ENCODE results near the gene CD81.
A peak's percentile ranks its signal among the peaks of the same experiment; 100 is the strongest.

DNA sequence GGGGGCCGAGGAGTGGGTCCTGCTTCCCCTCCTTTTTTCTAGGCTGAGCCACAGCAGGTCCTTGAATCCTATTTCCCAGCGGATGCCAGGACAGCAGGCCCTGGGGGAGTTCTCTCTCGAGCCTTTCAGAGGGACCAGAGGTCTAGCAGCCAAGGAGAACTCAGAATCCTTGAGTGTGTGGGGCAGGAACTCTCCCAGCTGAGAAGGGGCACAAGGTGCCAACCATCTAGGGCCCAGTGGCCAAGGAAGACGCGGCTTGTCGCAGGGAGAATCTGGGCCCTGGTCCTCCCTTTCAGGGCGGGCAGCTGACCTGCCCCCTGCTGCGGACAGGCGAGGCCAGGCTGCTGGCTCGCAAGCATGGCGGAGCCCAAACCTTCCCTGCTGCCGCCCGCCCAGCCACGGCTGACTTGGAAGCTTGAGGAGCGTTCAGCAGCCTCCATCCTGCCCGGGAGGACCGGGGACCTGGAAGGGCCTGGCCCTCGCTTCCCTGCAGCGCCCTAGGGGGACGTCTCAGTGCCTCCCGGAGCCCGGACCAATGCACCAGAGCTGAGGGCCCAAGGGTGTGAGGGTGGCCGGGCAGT is 22.5 kb downstream of the CD81 start:
- TF ChIP-seq FOXA1 (IDR thresholded peaks at IDR 0.05; ENCODE audit: borderline replicate concordance), result no peak
- TF ChIP-seq, protein P1, sequence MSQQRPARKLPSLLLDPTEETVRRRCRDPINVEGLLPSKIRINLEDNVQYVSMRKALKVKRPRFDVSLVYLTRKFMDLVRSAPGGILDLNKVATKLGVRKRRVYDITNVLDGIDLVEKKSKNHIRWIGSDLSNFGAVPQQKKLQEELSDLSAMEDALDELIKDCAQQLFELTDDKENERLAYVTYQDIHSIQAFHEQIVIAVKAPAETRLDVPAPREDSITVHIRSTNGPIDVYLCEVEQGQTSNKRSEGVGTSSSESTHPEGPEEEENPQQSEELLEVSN (IDR thresholded peaks at IDR 0.05; ENCODE audit: borderline replicate concordance in 1 of 2, extremely low read depth in 1 of 2, insufficient read depth in 1 of 2, insufficient read length in 1 of 2, low read depth in 1 of 2, low read length in 1 of 2, poor library complexity in 1 of 2, severe bottlenecking in 1 of 2), result peak in 1 of 2 experiments; percentile 5
- TF ChIP-seq PCBP1 (IDR thresholded peaks at IDR 0.05; ENCODE audit: low read depth, low read length, poor library complexity, severe bottlenecking), result no peak
- no peak for TF ChIP-seq SP1 (CRISPR knock-in tag; IDR thresholded peaks at IDR 0.05)
- no peak for TF ChIP-seq MTA3 (IDR thresholded peaks at IDR 0.05; ENCODE audit: borderline replicate concordance)
- no peak for TF ChIP-seq MECOM (CRISPR knock-in tag; IDR thresholded peaks at IDR 0.05)
- TF ChIP-seq, protein P2, sequence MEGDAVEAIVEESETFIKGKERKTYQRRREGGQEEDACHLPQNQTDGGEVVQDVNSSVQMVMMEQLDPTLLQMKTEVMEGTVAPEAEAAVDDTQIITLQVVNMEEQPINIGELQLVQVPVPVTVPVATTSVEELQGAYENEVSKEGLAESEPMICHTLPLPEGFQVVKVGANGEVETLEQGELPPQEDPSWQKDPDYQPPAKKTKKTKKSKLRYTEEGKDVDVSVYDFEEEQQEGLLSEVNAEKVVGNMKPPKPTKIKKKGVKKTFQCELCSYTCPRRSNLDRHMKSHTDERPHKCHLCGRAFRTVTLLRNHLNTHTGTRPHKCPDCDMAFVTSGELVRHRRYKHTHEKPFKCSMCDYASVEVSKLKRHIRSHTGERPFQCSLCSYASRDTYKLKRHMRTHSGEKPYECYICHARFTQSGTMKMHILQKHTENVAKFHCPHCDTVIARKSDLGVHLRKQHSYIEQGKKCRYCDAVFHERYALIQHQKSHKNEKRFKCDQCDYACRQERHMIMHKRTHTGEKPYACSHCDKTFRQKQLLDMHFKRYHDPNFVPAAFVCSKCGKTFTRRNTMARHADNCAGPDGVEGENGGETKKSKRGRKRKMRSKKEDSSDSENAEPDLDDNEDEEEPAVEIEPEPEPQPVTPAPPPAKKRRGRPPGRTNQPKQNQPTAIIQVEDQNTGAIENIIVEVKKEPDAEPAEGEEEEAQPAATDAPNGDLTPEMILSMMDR (IDR thresholded peaks at IDR 0.05 in 2 of 3, conservative IDR thresholded peaks at IDR 0.05 in 1 of 3; ENCODE audit: insufficient read depth in 2 of 3, low read depth in 1 of 3, low read length in 3 of 3), result no peak
- no peak for TF ChIP-seq POLR2AphosphoS5 (IDR thresholded peaks at IDR 0.05; ENCODE audit: control insufficient read depth, insufficient read depth, low read depth, low read length)
